K562 (cell line): ENCODE data around the gene NOL4L. TPM values are rescaled to one million over a fixed set of nuclear protein-coding genes. Genes with fewer than 3 reads are reported as not detected.

Experiments
- ATAC-seq: fragments of 200-7000 bp; cut with Tn5 transposase; 3 replicates; pipeline ENCODE4 v1.9.1; 2020; ENCODE audit warnings: moderate library complexity
- BruUV-seq: library from RNA; stranded (reverse); fragments of 400-500 nt; replicated peaks from 2 replicates; lab custom pipeline; 2021; lab: Mats Ljungman, UMichigan
- CTCF ChIA-PET: fragments of 300-600 bp; formaldehyde crosslinking; extraction: SDS; loops from one replicate; lab custom pipeline; 2021; ENCODE audit warnings: low intra/inter-chr PET ratio; lab: Yijun Ruan, JAX
- POLR2A ChIA-PET: fragments of 300-600, 350-650 bp; sonication (Branson Sonifier 250); formaldehyde crosslinking; extraction: SDS; loops from one replicate; lab custom pipeline; 2021; ENCODE audit warnings: antibody characterized with exemption, inconsistent platforms; lab: Yijun Ruan, JAX
- DNase-seq, 4 experiments: peaks; one replicate each; pipeline versions ENCODE4 v3.0.0 to v3.0.0-alpha.2; 2011 to 2018; ENCODE audit warnings: low spot score in 3 of 4, mixed read lengths in 3 of 4; ENCODE audit errors: extremely low read depth in 1 of 4
- FAIRE-seq: peaks from 2 replicates; lab custom pipeline; 2011; peaks lifted over from hg19 to GRCh38; lab: Jason Lieb, UNC
- H2AFZ ChIP-seq: 2 replicates; pipeline ENCODE4 v1.6.0; 2011; ENCODE audit warnings: low read depth, low read length, control low read depth, inconsistent platforms
- H3K27ac ChIP-seq: fragments of 200-600 bp; 3 replicates; pipeline ENCODE4 v1.8.0; 2011; ENCODE audit warnings: low read depth, mild to moderate bottlenecking, control low read depth, inconsistent platforms, low read length, moderate library complexity, mixed read lengths; ENCODE audit errors: extremely low read depth
- H3K27me3 ChIP-seq, 2 experiments: fragments of 300-600 bp in 1 of 2; 2 replicates in 1 of 2; 3 replicates in 1 of 2; pipeline versions ENCODE4 v1.6.0 to v1.8.0; 2011; ENCODE audit warnings: inconsistent platforms in 2 of 2, low read length in 2 of 2, mild to moderate bottlenecking in 1 of 2, mixed read lengths in 1 of 2, moderate library complexity in 1 of 2; ENCODE audit not compliant: control insufficient read depth in 2 of 2, insufficient read depth in 2 of 2
- H3K36me3 ChIP-seq: fragments of 300-600 bp; 3 replicates; pipeline ENCODE4 v1.8.0; 2011; ENCODE audit warnings: mild to moderate bottlenecking, low read length, inconsistent platforms; ENCODE audit not compliant: control insufficient read depth, insufficient read depth
- H3K4me1 ChIP-seq, 2 experiments: fragments of 200-600 bp in 1 of 2; replicated peaks in 1 of 2; 2 replicates in 1 of 2; 3 replicates in 1 of 2; pipeline versions ENCODE4 v1.5.1 to v1.8.0; 2011; ENCODE audit warnings: inconsistent platforms in 2 of 2, low read length in 2 of 2, mild to moderate bottlenecking in 1 of 2, mixed read lengths in 1 of 2, moderate library complexity in 1 of 2; ENCODE audit not compliant: control insufficient read depth in 2 of 2, insufficient read depth in 2 of 2
- H3K4me2 ChIP-seq: 2 replicates; pipeline ENCODE4 v1.6.1; 2011; ENCODE audit warnings: low read length, control low read depth, inconsistent platforms, mixed read lengths; ENCODE audit not compliant: insufficient read depth
- H3K4me3 ChIP-seq: fragments of 200-600 bp; sonication (generic), shearing (Covaris generic); 2 replicates; pipeline ENCODE4 v1.5.1; 2016; ENCODE audit warnings: control low read depth, inconsistent platforms
- H3K79me2 ChIP-seq: fragments of 200-600 bp; 3 replicates; pipeline ENCODE4 v1.8.0; 2011; ENCODE audit warnings: low read length, inconsistent platforms; ENCODE audit not compliant: control insufficient read depth, insufficient read depth
- H3K9ac ChIP-seq, 2 experiments: 2 replicates each; pipeline versions ENCODE4 v1.6.0 to v1.6.1; 2011; ENCODE audit warnings: low read depth in 2 of 2, low read length in 2 of 2, control low read depth in 1 of 2, inconsistent platforms in 1 of 2, mild to moderate bottlenecking in 1 of 2, mixed read lengths in 1 of 2; ENCODE audit not compliant: insufficient read depth in 1 of 2
- H3K9me1 ChIP-seq: one replicate; pipeline ENCODE4 v1.6.0; 2011; ENCODE audit warnings: inconsistent platforms, mild to moderate bottlenecking, low read length, moderate library complexity; ENCODE audit not compliant: control insufficient read depth, insufficient read depth
- H3K9me3 ChIP-seq: replicated peaks from 2 replicates; pipeline ENCODE4 v1.5.1; 2011; ENCODE audit warnings: low read depth, low read length, inconsistent platforms; ENCODE audit not compliant: control insufficient read depth, insufficient read depth
- H4K20me1 ChIP-seq: replicated peaks from 2 replicates; pipeline ENCODE4 v1.6.1; 2011; ENCODE audit warnings: low read length, inconsistent platforms, mixed read lengths; ENCODE audit not compliant: control insufficient read depth, insufficient read depth
- PML ChIP-seq: IDR thresholded peaks from 2 replicates; pipeline ENCODE4 v1.6.1; 2012; ENCODE audit warnings: low read length, inconsistent platforms
- STAT6 ChIP-seq: sonication (generic); formaldehyde crosslinking; IDR thresholded peaks from 2 replicates; pipeline ENCODE4 v1.8.1; 2023; ENCODE audit warnings: mild to moderate bottlenecking, missing genetic modification reagents
- WHSC1 ChIP-seq: IDR thresholded peaks from one replicate; pipeline ENCODE4 v1.6.1; 2012; ENCODE audit warnings: low read length, control low read depth, inconsistent platforms
- WGBS: fragments of 100-300 bp; shearing (Covaris generic); methylation state at CpG from one replicate; pipeline ENCODE4 v1.1.6; 2016; ENCODE audit warnings: low coverage, mixed read lengths; ENCODE audit not compliant: insufficient coverage; ENCODE audit errors: missing lambda C conversion rate; 5-methylcytosine and 5-hydroxymethylcytosine counted together
- in situ Hi-C: fragments of 300-500 bp; cut with MboI; formaldehyde crosslinking; loops from 4 replicates; pipeline ENCODE4 v1.15.0; 2018; ENCODE audit warnings: inconsistent platforms, mixed read lengths
- intact Hi-C: fragments of 100-400 bp; cut with micrococcal nuclease; formaldehyde crosslinking; loops from 2 replicates; pipeline ENCODE4 v1.14.2; 2022
- polyA plus RNA-seq, 8 experiments: library from polyadenylated mRNA; depleted of rRNA in 4 of 8; stranded (reverse) in 5 of 8; unstranded in 3 of 8; fragments of >200 nt; fragmentation: Nextera tagmentation in 2 of 8; fragmentation: Illumina TruSeq in 1 of 8; extraction: Ambion mirVana in 2 of 8; extraction: Trizol in 1 of 8; gene quantifications; 2 replicates each; pipeline versions ENCODE4 v1.2.1 to v1.2.3, GENCODE V29; 2011 to 2014; ENCODE audit warnings: inconsistent platforms in 1 of 8, missing spikeins in 1 of 8
- total RNA-seq, 7 experiments: library from RNA; depleted of rRNA in 6 of 7; stranded (reverse); fragments of >200 nt in 6 of 7; fragmentation: Illumina TruSeq in 2 of 7; extraction: Trizol in 2 of 7; gene quantifications; 2 replicates each; pipeline versions ENCODE4 v1.2.1 to v1.2.3, GENCODE V29; 2011 to 2021; ENCODE audit warnings: low replicate concordance in 1 of 7

Gene NOL4L
- total and polyA plus RNA-seq, 9 of the 15 experiments (the other 6 are each of a cell fraction or from before 2014, with no cell fraction given) = 5.1 to 36.2 (median 13.6) TPM

DNA sequence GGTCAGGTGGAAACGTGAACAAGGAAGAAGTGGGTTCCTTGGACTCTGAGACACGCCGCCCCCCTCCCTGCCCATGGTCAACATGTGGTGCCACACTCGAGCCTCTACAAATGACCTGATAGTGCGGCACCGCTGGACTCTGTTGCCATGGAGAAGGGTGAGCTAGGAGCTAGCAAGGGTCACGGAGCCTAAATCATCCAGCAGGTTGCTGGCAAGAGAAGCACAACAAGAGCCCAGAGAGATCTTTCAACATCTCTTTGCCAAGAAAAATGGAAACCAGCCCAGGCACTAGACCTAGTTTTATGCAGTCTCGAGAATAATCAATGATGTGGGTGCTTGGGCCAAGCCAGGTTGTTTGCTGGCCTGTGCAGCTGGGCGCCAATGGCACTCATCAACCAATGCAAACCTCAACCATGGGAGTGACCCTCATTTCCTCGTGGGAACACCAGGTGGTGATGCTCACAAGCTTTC is 69.5 kb downstream of the NOL4L start (continued):
- TF ChIP-seq STAT6 (CRISPR knock-in tag) (no peak), WHSC1 (no peak)

GRCh38 chr20:32514760-32515159 is 70.4 kb downstream of the NOL4L start:
- no peak for ATAC-seq
- in situ Hi-C loops (loop anchor here (5.0 to 10.0 kb wide), 2 partner anchors 138 to 260 kb away; no protein-coding TSS in a partner anchor), intact Hi-C loops (no loop called here)
- H3K4me3 ChIP-seq = no peak overlapping the region
- no peak for TF ChIP-seq PML
- H3K27me3 ChIP-seq = no peaks in the 10 kb centered on the region
- DNase-seq = no peak
- ChIA-PET CTCF (no interaction called here), POLR2A (interaction anchor here (0.6 to 1.1 kb wide), 5 partner anchors 10 to 483 kb away, joined by 3 read pairs; no protein-coding TSS in a partner anchor)
- H3K4me1 ChIP-seq = peaks cover 19 to 40% of the 10 kb centered on the region in 2 experiments
- H4K20me1 ChIP-seq = peaks cover 16% of the 10 kb centered on the region
- H3K9me1 ChIP-seq = no peaks in the 10 kb centered on the region
- no peak overlapping the region for H2AFZ ChIP-seq
- H3K27ac ChIP-seq = no peak overlapping the region
- FAIRE-seq = no peak
- BruUV-seq = no TSS peak
- 0 out of 4 replicates have a peak overlapping the region, but pooled peaks of 1 of the 2 experiments have one; percentile 35 for H3K9ac ChIP-seq
- H3K4me2 ChIP-seq = no peak overlapping the region
- H3K36me3 ChIP-seq = peaks cover 61% of the 10 kb centered on the region; the same call in 2 of the 3 replicates
- H3K79me2 ChIP-seq = no peaks in the 10 kb centered on the region
- 85% methylated on average over 12 of the region's 12 CpGs for WGBS
- no peaks in the 10 kb centered on the region for H3K9me3 ChIP-seq
